Stimulated activated CD4-positive, alpha-beta T cell treated with anti-CD3 and anti-CD28 coated beads, Interleukin-12 subunit alpha, Interleukin-12 subunit beta, amount 100 ng/mL, for 24 hours (primary cell): ENCODE results near the gene DHFR2.
"Not testable (repeated sequence)": the region's sequence is repeated elsewhere in the genome, so short reads cannot be mapped to it uniquely, and the experiment has no call there.

Experiments used
- DNase-seq, 2 experiments: peaks; one replicate each; pipeline ENCODE4 v3.0.0-alpha.2; 2020; ENCODE audit warnings: low read depth in 2 of 2

DHFR2 gene

DNA sequence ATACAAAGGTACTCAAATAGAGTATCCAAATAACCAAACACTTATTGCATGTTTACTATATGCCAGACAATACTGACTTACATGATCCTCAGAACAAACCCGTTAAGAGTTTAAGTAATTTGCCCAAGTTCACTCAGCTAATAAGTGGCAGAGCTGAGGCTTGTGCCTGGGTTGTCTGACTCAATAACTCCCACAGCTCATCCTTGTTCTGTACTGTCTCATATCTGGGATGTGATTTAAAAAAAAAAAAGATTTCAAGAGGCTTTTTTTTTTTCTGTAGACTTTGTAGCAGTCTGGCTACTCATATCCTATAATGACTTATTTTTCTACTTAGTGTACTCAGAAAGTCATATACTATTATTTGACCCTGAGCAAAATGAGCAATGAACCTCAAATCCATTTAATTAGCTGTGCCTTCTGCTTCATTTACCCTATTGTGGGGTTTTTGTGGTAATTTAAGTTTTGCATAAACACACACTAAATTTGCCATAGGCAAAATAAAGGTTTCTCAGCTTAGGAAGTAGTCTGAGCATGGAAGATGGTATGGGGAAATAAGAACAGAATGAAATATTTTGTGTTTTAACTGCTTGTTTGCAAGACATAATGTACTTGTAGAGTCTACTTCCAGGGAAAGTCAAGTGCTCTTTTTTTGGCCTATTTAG lies 3.2 kb upstream of the DHFR2 start:
- DNase-seq: no peak

DNA sequence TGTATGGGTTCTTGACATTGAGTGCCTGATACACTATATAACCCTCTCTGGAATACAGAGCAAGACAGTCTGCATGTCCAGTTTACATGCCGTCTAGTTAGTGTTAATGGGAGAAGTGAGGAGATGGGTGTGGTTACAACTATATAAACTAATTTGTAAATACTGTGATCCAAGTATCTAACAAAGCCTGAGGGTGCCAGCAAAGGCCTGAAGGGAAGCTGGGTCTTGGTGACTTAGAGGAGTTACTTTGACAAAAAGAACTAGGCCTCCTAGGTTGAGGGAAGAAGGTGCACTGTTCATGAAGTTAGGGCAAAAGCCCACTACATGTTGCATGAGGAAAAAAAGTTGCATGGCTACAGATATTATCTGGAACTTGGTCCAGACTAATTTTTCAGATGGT lies 2.4 kb upstream of the DHFR2 start:
- DNase-seq: no peak

DNA sequence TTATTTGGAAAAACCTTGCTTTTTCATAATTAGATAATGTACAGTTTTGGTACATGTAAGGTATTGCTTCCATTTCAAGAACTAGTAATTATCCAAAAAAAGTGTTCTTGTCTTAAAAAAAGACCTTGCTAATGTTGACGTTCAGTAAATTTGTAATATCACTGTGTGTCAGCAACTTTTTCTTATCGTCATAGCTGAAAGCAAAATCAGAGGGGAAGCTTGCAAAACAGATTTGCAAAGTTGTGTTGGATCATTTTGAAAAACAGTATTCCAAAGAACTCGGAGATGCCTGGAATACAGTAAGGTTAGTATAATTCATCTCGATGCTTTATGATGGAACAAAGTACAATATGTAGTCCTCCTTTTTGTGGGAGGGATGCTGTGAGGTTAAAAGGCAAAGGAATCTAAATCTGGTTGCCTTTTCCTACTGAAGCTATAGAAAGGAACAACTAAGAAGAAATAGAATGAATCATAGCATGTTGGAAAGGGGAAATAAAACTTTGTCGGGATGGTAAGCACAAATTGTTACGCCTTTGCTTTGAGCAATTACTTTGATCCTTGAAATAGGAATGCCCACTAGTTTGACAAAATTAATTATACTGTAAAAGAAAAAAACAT lies 1.6 kb upstream of the DHFR2 start:
- no peak for DNase-seq

DNA sequence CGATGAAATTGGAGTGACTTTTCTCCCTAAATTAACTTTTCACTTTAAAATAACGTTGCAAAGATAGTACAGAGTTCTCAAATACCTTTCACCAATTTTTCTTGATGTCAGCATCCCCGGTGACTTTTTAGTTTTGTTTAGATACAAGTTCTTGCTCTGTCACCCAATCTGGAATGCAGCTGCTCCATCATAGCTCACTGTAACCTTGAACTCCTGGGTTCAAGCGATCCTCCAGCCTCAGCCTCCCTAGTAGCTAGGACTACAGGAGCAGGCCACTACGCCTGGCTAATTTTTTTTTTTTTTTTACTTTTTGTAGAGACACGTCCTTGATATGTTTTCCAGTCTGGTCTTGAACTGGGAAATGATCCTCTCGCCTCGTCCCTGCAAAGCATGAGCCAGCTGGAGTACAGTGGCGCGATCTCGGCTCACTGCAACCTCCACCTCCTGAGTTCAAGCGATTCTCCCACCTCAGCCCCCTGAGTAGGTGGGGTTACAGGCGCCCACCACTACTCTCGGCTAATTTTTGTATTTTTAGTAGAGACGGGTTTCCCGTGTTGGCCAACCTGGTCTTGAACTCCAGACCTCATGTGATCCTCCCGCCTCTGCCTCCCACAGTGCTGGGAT lies 892 bp upstream of the DHFR2 start:
- no peak for DNase-seq

GRCh38 chr3:94061297-94061696 lies 1.4 kb downstream of the DHFR2 start:
- DNase-seq: no peak

GRCh38 chr3:94050546-94050945 lies 12.2 kb downstream of the DHFR2 start:
- DNase-seq: no peak

- no peak for DNase-seq
Measured at GRCh38 chr3:94049267-94049666, 13.4 kb downstream of the DHFR2 start.

DNA sequence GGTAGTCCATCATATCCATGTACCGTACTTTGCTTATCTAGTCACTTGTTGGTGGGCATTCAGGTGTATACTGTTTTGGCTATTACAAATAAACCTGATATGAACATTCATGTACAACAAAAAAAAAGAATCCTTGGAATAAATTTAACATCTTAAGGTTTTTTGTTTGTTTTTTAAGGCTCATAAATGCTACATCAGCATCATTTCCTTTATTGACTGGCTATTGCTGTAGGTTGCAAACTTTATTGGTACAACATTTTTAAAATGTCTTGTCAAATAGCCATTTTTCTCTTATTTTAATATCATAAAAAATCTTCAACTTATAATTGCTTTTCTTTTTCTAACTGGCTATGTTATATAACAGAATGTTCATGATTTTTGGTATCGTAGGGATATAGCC lies 16.2 kb downstream of the DHFR2 start:
- no peak for DNase-seq

DNA sequence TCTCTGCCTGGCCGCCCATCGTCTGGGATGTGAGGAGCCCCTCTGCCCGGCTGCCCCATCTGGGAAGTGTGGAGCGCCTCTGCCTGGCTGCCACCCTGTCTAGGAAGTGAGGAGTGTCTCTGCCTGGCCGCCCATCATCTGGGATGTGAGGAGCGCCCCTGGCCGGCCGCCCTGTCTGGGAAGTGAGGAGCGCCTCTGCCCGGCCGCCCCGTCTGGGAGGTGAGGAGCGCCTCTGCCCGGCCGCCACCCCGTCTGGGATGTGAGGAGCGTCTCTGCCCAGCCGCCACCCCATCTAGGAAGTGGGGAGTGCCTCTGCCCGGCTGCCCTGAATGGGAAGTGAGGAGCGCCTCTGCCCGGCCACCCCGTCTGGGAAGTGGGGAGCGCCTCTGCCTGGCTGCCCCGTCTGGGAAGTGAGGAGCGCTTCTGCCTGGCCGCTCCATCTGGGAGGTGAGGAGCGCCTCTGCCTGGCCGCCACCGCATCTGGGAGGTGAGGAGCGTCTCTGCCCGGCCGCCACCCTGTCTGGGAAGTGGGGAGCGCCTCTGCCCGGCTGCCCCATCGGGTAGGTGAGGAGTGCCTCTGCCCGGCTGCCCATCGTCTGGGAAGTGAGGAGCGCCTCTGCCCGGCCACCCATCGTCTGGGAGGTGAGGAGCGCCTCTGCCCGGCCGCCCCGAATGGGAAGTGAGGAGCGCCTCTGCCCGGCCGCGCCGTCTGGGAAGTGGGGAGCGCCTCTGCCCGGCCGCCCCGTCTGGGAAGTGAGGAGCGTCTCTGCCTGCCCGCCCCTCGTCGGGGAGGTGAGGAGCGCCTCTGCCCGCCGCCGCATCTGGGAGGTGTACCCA lies 18.4 kb downstream of the DHFR2 start:
- not testable (repeated sequence) for DNase-seq

GRCh38 chr3:94043285-94043684 lies 19.4 kb downstream of the DHFR2 start:
- DNase-seq: no peak

GRCh38 chr3:94036909-94037507 lies 25.7 kb downstream of the DHFR2 start:
- DNase-seq: no peak

DNA sequence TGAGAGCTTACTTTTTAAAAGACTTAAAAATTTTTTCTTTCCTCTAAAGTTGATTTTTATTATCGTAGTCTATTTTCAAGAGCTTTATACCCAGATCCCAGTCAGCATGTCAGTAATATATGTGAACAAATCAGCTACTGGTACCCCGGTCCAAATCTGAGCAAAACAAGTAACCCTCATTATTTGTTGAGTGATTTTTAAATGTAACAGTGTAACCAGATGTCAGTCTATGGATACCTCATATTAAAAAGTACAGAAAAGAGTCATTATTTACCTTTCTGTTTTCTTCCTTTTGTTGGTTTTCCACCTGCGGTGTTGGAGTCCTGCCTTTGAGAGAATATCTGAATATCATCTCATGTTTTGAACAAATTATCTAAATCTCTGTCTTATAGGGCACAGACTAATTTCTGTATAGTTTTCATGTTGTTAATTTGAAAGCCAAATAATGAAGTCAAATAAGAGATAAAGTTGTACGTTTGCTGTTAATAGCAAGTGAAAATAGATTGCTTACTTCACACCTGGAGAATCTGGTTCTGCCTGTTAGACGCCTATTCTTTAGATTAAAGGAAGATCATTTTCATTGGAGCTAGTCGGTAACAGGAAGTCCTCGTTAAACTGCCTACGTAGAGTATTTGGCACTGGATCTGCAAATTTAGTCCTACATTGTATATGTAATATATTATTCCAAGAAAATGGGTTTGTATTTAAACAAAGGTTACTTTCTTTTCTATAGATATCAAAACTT lies 34.5 kb downstream of the DHFR2 start, which contains the start of gene STX19:
STX19 (minus strand) TSS at position 505 of the 745 bp plus-strand sequence. CDS start 13,328 bp downstream, outside the sequence.
- no peak for DNase-seq

- no peak for DNase-seq
Measured at GRCh38 chr3:94026623-94027022, 36.1 kb downstream of the DHFR2 start.

DNA sequence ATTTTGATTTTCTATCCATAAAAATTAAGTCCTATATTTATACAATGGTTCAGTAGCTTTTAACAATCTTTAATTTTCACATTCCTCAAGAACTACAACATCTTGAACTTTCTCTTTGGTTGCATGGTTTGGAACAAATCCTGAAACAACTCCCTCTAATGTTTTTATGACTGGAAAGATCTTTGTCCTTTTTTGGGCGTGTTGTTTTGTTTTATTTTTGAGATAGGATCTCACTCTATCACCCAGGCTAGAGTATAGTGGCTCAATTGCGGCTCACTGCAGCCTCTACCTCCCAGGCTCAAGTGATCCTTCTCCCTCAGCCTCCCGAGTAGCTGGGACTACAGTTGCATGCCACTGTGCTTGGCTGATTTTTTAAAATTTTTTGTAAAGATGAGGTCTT lies 38.3 kb downstream of the DHFR2 start:
- DNase-seq: no peak

DNA sequence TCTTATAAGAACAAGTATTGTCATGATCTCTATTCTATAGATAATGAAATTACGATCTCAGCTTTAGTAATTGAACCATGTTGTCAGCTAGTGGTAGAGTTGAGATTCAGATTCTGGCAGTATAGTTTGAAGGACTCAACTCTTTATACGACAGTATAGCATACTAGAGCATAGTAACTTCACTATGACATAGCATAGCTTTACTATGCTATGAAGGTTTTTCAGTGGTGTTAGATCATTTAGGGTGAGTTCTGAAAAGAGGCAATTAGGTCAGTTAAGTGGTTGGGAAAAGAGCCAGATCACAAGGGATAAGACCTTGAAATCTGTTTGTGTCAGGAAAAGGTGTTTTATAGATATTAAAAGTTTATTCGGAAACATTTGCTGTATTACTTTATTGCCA lies 42.4 kb downstream of the DHFR2 start:
- DNase-seq: no peak

GRCh38 chr3:94019659-94020058 lies 43.1 kb downstream of the DHFR2 start:
- no peak for DNase-seq

DNA sequence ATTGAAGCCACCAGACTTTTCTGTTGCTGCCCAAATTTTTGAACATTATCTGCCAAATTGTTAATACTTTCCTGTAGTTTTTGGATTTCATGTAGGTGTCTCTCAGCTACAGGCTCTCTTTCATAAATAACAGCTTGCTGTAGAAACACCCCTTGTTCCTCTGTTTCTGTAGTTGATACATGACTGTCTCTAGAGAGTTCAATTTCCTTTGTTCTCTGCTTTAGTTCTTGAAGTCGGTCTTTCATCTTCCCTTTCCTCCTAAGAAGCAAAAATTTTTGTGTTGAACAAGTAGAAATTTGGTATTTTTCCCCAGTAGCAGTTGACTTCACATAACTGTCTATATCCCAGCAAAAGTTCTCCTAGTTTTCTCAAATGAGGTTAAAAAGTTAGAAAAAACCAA lies 47.7 kb downstream of the DHFR2 start:
- DNase-seq: no peak

DNA sequence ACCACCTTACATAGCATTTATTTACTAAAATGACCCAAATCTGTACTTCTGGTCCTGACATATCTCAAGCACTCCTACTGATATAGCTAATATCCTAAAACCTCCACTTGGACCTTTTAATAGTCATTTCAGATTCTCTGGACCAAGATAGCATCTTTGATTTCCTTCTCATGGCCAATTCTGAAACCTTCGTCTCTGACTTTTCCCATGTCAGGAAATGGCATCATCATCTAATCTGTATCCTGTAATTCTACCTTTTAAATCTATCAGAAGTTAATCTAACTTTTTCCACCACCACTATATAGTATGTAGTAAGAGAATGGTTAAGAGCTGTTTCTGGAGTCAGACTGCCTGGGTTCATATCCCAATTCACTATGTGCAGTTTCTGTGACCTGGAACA lies 50.5 kb downstream of the DHFR2 start:
- DNase-seq: no peak

DNA sequence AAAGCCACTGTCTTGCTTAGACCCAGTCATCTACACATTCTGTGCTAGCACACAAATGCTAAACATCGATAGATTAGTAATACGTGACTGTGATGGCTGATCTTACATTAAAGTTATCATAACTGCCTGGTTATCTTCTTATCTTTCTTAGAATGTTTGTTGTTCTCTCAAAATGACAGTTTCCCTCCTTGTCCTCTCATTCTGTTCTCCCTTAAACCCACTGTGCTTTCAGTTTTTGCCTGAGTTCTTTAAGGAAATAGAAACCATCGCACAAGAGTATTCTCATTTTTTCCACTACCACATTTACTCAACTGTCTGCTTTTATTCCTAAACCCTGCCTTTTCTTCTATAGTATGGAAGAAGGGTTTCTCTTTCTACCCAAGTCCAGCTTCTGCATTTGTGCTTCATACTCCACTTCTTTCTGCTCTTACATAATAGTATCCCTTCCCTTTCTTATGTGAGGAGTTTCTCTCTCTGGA lies 51.4 kb downstream of the DHFR2 start:
- DNase-seq: no peak

- DNase-seq: no peak
Measured at GRCh38 chr3:94009608-94010007, 53.1 kb downstream of the DHFR2 start.

GRCh38 chr3:94008253-94008652 lies 54.5 kb downstream of the DHFR2 start:
- DNase-seq: no peak
